GOT3 (cell line): ENCODE results near the gene IGFBP2.

ENCODE experiments used
- DNase-seq: peaks from one replicate; lab custom pipeline; 2025; ENCODE audit warnings: mixed read lengths; lab: John Stamatoyannopoulos, UW

IGFBP2 gene

DNA sequence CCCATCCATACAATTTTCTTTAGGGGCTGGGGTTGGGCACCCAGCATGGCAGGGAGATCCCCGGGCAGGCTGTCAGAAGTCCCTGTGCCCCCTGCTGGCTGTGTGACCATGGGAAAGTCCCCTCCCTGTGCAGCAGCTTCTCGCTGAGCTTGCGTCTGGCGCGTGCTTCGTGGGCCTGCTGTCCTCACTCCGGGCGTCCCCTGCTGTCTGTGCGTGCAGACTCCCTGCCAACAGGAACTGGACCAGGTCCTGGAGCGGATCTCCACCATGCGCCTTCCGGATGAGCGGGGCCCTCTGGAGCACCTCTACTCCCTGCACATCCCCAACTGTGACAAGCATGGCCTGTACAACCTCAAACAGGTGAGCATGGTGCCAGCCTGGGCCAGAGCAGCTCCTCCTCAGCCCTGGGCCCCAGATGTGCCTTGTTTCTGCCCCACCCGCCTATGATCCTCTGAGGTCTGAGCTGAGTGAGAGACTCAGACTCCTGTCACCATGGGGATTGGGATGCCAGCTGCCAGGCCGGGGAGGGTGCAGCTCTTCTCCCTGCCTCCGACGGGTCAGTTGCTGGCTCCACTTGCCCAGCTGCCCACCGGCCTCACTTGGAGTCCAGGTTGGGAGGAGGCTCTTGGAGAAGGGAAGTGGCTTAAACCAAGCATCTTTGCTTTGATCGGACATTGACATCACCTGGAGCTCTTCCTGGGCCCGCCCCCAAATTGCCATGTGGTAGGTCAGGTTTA is 28.6 kb downstream of the IGFBP2 start:
- DNase-seq: no peak

DNA sequence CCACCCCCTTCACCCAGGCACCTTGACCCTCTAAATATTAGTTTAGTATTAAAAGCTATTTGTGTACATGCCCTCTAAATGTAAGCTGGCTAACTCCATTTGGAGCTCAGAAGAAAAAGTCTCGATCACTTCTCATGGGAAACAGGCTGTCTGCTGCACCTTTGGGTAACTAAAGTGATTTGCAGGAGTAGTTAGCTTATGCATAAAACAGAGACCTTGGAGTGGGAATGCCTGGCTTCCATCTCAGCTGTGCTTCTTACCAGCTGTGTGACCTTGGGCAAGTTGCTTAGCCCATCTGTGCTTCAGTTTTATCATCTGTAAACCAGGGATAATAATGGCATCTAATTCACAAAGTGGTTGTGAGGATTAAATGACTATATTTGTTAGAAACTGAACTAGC is 29.9 kb downstream of the IGFBP2 start:
- DNase-seq: no peak

DNA sequence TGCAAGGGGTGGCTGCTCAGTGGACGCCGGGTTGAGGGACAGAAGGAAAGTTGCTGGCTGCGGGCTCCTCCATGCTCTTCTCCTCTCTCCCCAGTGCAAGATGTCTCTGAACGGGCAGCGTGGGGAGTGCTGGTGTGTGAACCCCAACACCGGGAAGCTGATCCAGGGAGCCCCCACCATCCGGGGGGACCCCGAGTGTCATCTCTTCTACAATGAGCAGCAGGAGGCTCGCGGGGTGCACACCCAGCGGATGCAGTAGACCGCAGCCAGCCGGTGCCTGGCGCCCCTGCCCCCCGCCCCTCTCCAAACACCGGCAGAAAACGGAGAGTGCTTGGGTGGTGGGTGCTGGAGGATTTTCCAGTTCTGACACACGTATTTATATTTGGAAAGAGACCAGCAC is 30.6 kb downstream of the IGFBP2 start:
- DNase-seq: no peak

DNA sequence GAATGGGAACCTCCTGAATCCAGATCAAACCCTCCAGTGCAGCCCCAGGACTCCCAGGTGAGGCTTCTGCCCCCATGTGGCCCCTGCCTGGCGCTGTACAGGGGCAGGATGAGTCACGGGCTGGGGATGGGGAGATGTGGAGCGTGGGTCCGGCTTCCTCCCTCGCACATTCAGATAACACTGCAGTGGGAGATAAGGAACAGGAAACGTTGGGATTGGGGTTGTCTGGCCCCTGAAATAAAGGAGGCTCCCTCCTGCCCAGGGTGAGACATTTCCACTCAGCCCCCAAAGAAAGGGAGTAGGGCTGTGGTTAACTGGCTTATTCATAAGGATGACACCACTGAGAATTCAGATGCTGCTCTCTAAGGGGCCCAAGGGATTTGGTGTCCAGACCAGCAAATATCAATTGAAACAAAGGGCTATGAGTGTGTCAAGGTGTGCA is 31.4 kb downstream of the IGFBP2 start:
- DNase-seq: no peak

DNA sequence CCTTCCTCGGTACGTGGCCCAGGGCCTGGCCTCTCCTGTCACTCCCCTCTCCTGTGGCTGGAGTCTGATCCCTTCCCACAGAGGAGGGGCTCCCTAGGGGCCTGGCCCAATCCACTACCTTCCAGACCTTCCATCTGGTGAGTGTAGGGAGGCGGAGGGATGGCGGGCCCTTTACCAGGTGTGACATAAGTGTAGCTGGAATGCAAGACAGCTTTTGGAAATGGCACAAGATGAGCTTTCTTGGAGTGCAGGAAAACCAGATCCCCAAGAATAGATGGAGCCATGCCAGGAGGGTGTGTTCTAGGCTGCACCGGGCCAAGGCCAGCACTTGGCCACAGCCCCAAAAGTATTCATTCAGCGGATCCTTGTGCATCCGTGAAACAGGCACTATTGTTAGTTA is 32.0 kb downstream of the IGFBP2 start:
- DNase-seq: no peak

DNA sequence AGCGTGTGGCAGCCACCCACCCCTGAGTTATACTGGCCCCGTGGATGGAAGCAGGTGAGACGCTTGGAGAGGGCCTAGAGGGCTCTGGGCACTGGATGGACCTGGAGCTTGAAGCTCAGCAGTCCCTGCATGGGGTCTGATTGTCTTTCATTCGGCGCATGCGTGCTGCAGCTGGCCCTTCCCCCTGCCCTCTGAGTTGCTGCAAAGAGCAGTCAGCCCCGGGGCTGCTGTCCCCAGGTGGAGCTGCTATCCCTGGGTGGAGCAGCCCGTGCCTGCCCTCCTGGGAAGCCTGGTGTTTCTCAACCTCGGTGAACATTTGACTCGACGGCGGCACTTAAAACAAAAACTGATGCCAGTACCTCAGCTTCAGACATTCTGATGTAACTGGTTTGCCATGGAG is 32.5 kb downstream of the IGFBP2 start:
- no peak for DNase-seq

DNA sequence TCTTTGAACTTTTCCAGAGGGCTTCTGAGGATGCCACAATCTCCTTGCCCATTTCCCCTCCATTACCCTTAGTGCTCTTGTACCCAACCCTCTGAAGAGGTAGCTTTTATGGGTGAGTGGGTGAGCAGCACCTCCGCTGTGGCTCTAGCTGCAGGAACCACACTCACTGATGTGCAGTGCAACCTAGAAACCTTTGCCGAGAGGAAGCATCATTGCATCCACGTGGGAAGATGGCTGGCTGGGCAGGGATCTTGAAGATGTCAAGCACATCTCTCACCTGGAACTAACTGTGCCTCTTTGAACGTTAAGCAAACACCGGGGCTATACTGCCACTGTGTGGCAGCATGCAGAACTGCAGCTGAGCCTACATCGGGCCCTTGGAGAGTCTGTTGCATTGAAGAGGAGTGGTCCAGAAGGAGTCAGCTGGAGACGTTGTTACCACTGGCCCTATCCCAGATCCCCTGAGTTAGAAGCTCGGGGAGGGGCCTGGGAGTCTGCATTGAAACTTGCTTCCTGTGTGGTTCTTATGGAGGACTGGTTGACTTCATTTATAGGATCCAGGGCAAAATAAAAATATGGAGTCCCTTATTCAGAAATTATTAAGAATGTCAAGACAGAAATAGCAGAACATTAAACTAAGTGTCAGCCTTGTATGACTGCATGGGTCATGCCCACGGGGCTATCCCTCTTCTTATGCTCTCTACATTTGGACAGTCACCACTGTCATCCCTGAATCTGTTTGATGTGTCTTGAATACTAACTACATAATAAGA is 33.4 kb downstream of the IGFBP2 start:
- DNase-seq: peak; percentile 24

DNA sequence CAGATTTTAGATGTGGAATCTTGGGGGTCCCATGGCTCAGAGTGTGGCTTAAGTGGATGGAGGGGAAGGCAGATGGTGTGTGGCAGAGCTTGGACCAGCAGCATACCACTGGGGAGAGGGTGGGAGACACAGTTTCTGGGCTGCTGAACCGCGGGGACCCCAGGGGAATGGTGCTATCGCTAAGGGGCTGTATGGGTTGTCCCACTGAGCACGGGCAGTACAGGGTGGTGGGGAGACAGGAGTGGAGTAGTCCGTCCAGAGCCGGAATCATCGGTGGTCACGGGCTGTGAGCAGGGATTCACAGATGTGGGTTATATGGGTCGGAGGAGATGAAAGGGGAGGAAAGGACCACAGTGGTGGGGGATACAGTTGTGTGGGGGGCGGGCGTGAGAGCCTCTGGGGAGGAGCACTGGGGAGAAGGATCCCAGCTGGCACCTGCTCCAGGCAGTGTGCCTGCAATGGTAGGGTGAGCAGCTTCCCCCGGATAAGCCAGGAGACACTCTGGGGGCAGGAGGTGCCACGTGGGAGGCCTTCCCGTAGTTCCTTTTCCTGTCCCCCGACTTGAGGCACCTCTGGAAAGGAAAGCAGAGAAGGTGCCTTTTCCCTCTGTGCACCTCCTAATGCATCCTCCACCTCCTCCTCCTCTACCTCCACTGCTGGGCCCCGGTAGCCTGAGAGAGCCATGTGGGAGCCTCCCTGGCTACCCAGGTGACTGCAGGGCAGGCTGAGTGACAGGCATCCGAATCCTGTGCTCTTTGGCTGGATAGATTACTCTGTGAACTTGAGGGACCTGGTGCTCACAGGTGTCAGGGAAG is 37.3 kb downstream of the IGFBP2 start:
- no peak for DNase-seq

DNA sequence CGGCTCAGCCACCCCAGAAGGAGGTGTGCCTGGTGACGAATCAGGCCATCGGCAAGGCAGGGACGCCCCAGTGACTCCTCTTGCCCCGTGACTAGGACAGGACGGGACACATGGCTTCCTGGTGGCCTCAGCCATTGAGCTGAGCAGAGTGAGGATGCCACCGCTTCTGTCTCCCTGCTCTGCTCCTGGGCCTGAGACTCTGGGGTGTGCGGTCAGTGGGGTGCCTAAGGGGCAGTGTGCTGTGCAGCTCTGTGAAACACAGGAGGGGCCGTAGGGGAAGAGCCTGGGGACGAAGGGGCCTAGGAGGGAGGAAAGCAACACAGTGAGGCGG is 37.8 kb downstream of the IGFBP2 start:
- DNase-seq: no peak

DNA sequence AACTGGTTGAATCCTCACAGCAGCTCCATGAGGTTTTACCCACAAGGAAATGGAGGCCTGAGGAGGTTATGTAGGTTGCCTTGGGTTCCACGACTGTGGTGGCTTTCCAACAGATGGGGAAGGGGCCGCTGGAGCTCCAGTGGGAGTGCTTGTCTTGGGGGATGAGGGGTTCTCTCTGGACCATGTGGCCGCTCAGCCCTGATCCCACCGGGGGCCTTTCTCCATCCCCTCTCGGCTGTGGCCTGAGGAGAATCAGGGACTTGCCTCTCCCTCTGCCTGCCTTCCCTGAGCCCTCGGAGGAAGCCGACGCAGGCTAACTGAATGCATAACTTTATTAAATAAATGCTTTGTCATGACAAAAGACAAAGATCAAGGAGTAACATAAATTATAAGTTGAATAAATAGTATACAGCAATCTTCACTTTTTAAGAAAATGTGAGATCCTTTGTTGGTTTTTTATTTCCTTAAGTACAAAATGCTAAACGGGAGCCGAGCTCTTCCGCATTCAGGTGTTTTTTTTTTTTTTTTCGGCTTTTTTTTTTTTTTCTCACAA is 38.6 kb downstream of the IGFBP2 start:
- no peak for DNase-seq

DNA sequence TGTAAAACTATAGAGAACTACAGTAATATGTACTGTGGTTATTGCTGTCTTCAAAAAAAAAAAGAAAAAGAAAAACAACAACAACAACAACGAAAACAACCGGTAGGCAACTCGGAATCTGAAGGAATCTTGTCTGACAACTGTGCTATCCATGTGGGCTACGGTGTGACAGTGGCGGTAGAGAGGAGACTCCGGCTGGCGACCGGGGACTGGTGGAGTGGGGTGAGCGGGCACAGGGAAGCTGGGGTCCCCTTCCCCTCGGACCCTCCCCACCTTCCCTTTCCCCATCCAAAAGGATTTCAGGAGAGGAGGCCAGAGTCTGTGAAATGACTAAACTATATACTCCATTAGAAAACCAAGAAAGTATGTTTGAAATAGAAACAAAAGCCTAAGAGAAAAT is 39.2 kb downstream of the IGFBP2 start:
- DNase-seq: no peak

DNA sequence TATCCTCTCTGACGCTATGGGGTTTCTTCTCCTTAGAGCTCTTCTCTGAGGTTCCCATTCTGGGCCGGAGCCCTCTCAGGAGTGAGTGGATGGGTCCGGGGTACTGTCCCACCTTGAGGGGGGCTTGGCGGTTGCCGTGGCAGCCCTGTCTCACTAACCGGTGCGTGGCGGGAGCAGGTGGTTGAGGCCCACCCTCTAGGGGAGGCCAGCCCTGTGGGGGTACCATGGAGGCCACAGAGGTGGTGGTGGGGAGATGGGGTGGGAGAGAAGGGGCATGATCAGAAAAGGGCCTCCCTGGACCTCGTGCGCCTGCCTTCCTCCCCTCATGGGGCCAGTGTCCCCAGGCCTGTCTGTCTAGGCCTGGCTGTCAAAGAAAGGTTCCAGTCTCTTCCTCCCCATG is 39.8 kb downstream of the IGFBP2 start:
- no peak for DNase-seq

DNA sequence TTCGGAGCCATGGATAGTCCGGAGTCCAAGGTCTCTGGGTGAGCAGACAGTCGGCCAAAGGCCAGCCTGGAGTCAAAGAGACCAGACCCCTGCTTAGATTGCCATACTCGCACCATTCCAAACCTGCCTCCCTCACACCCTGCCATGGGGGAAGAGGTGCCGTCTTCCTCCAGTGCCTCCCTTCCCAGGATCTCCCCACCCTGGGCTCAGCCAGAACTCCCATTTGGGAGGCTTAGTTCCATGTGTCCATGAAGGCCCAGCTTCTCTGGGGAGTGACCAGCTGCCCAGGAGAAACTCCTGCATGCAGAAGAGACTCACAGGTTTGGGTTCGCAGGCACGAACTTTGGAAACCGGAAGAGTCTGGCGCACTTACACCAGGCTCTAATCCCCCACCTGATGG is 40.4 kb downstream of the IGFBP2 start:
- no peak for DNase-seq

DNA sequence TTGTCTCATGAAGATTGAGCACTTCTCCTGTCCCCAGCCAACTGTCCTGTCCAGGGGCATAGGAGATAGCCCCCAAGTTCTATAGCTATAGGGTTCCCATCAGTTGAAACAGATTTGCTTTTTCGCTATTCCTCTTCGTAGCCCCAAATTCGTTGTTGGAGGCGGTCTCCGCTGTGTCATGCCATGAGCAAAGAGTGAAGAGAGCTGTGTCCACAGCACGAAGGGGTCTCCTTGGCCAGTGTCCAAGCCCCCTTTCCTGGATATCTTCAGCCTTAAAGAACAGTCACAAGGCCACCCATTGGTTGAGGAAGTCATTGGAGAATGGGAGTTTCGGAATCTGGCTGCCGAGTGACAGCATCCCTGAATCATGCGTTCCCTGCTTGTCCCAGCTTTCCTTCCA is 41.2 kb downstream of the IGFBP2 start:
- no peak for DNase-seq

DNA sequence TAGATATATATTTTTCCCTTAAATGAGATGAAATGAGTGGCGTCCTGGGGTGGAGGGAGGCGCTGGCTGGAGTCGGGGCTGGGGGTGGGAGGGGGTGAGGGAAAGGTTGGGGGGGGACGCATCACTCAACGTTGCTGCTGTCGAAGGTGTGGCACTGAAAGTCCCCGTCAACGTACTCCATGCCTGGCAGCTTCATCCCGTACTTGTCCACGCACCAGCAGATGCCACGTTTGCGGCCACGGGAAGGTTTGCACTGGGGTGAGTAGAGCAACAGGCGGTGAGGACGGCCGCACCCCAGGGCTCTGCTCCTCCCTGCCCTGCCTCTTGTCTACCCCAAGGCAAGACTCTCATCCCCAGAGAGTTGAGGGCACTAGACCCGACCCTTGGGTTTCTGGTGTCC is 43.4 kb downstream of the IGFBP2 start:
- no peak for DNase-seq

DNA sequence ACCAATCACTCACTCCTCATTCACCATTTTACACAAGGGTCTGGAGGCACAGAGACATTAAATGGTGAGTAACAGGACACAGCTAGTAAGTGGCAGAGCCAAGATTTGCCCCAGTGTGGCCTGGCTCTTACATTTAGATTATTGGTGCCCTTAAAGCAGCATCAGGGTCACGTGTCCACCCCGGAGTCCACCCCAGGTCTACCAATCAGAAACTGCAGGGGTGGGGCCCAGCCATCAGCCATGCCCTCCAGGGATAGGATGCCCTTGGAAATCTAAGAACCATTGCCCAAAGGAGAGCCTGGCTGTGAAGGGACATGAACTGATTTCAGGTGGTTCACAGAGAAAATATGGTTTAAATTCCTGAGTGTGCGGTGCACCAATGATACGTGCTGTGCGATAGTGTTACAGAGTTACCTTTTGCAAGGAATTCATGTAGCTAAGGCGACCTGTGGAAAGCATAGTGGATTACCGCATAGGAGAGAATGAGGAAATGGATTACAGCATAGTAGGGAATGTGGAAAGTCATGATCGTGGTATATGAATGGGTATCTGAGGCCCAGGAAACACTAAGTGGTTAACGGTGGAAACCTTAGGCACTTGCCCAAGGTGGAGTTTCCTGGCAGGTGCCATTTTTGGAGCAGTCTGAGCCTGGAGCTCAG is 44.3 kb downstream of the IGFBP2 start:
- DNase-seq: no peak

DNA sequence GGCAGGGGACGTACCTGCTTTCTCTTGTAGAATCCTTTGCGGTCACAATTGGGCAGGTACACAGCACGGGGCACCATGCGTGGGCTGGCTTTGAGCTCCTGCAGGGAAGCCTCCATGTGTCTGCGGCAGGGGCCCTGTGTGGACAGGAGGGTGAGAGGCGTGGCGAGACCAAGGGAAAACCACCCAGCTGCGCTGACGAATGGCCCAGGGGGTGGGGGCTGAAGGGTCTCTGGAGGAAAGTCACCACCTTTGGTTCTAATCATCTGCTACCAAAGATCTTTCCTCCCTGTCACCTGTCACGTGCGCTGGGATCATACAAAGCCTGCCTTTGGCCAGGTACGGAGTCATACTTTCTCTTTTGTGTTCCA is 44.9 kb downstream of the IGFBP2 start:
- no peak for DNase-seq

DNA sequence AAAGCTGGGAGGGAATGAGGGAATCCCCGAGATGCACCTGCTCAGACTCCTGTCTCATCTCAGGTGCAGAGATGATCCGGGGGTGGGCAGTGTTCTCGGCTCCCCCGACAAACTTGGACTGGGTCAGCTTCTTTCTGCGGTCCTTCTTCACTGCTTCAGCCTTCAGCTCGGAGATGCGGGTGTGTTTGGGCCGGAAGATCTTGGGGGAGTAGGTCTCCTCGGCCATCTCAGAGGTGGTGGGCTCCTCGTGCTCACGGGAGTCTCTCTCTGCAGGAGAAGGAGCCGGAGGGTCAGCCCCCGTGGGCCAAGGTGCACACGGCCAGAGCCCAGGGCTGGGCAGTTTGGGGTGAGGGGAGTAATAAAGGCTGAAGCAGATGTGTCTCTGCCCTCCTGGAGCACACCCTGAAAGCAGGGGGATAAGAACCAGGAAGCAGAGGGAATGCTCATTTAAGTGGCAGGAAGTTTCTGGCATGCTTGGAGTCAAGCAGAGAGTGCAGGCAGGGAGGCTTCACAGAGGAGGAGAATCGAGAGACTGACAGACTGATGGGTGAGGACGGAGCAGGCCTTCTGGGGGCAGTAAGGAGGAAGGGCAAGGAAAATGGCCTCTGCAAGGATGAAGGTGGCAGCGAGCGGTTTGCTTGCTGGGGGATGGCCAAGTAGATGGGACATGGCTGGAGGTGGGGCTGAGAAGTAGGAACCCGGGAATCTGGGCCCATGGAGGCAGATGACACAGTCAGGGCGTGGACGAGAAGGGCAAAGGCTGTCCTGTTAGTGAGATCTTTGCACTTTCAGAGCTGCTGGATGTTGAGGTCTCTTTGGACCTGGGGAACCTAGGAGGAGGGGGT is 45.8 kb downstream of the IGFBP2 start:
- DNase-seq: no peak

DNA sequence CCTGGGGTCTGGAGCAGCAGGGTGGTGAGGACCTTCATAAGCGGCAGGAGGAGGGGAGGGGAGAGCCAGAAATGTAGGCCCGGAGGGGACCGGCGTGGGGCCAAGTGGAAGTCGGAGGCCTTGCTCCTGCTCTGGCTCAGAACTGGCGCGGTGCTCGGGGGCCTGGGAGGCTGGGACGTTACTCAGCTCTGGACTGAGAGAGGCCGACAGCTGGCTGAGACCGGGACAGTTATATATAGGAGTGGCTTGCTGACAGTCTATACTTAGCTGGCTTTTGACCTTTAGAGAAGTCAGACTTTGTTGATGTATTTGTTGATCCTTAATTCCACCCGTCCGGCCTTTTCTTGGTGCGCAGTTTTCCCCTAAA is 46.4 kb downstream of the IGFBP2 start:
- no peak for DNase-seq

DNA sequence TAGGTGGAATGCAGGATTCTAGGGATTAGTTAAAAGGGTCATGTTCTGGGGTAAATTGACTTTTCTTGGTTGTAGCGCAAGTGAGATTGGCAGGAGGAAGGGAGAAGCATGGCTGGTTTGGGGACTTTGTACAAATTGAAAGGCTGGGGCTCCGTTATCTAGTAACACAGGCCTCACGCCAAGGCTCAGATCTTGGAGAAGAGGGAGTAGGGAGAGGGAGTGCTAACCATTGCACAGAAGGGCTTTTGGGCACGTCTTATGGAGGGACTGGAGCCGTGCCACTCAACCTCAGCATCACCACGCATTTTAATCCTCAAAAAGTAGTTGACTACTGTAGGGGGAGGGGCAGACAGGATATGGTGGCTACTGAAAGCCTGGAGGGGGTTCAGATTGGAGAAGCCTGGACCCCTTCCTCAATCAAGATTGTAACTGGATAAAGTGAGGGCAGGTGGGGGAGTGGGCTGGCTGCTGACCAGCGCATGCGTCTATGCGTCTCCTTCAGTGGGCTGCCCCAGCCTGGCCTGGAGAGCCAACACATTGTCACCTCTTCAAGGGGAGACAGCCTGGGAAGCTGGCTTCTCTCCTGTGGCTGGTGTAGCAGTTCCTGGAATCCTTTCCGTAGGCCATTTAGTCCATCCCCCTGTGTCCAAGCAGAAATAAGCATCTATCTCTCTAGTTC is 47.9 kb downstream of the IGFBP2 start:
- no peak for DNase-seq

DNA sequence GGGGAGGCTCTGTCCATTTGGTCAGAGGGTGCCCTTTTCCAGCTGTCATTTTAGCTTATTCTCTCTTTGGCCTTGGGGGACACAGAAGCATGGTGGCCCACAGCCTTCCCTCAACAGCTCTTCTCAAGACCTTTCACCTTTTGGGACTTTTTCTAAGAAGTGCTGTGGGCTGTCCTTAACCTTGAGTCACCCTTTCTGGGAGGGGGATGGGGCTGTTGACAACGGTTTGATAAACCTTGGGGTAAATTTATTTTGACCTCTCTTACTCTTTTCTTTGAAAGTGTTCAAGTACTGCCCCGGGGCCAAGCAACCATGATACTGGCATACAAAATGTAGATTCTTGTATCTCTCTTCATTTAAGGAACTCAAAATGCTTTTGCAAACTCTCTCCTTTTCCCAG is 48.5 kb downstream of the IGFBP2 start:
- no peak for DNase-seq
